NCI-H2196 (cell line): Measurements from ENCODE around the gene PTGIS.
A peak's percentile ranks its signal among the peaks of the same experiment; 100 is the strongest.

Source experiments
- DNase-seq: peaks from one replicate; lab custom pipeline; 2025; ENCODE audit not compliant: unreplicated experiment; lab: John Stamatoyannopoulos, UW

PTGIS gene

GRCh38 chr20:49532285-49532946 is 35.5 kb downstream of the PTGIS start:
- no peak for DNase-seq

- no peak for DNase-seq
These were observed 38.5 kb downstream of the PTGIS start for GRCh38 chr20:49529470-49529869.

- DNase-seq = no peak
These were observed 41.4 kb downstream of the PTGIS start for GRCh38 chr20:49526568-49526967.

GRCh38 chr20:49526056-49526455 is 41.9 kb downstream of the PTGIS start:
- DNase-seq = no peak

- DNase-seq = no peak
These were observed 44.1 kb downstream of the PTGIS start for GRCh38 chr20:49523767-49524360.

GRCh38 chr20:49521356-49521755 is 46.6 kb downstream of the PTGIS start:
- no peak for DNase-seq

- no peak for DNase-seq
These were observed 48.1 kb downstream of the PTGIS start for GRCh38 chr20:49519777-49520359.

- DNase-seq = no peak
These were observed 48.7 kb downstream of the PTGIS start for GRCh38 chr20:49519212-49519712.

- no peak for DNase-seq
These were observed 49.4 kb downstream of the PTGIS start for GRCh38 chr20:49518576-49518975.

GRCh38 chr20:49517805-49518100 is 50.2 kb downstream of the PTGIS start:
- DNase-seq = no peak

GRCh38 chr20:49516916-49517804 is 50.8 kb downstream of the PTGIS start:
- no peak for DNase-seq

- peak; percentile 55 for DNase-seq
These were observed 52.4 kb downstream of the PTGIS start for GRCh38 chr20:49515586-49515985.

GRCh38 chr20:49513517-49513916 is 54.4 kb downstream of the PTGIS start:
- no peak for DNase-seq

- DNase-seq = no peak
These were observed 54.9 kb downstream of the PTGIS start for GRCh38 chr20:49513009-49513408.

- DNase-seq = no peak
These were observed 56.0 kb downstream of the PTGIS start for GRCh38 chr20:49511788-49512525.

- peak; percentile 13 for DNase-seq
These were observed 57.3 kb downstream of the PTGIS start for GRCh38 chr20:49510562-49511122.

- peak; percentile 42 for DNase-seq
These were observed 59.3 kb downstream of the PTGIS start for GRCh38 chr20:49508435-49509199.

- DNase-seq = no peak
These were observed 60.0 kb downstream of the PTGIS start for GRCh38 chr20:49507741-49508434.

GRCh38 chr20:49505518-49505917 is 62.4 kb downstream of the PTGIS start:
- peak; percentile 66 for DNase-seq
